GM12875 (cell line): ENCODE data around the gene STK32B.

ENCODE experiments used
- H3K4me3 ChIP-seq: one replicate; pipeline ENCODE4 v1.5.1; 2011; ENCODE audit warnings: low read depth, low read length, control low read depth
- CTCF ChIP-seq: IDR thresholded peaks from 2 replicates; pipeline ENCODE4 v1.5.1; 2011; ENCODE audit warnings: low read depth, mild to moderate bottlenecking, control low read depth, inconsistent platforms, low read length, moderate library complexity, borderline replicate concordance; ENCODE audit not compliant: insufficient read depth

STK32B gene

GRCh38 chr4:5045097-5045496, 6.2 kb upstream of the STK32B start:
- TF ChIP-seq CTCF = no peak
- no peak overlapping the region for H3K4me3 ChIP-seq

- no peak overlapping the region for H3K4me3 ChIP-seq
- no peak for TF ChIP-seq CTCF
These were observed 2.6 kb upstream of the STK32B start for GRCh38 chr4:5048721-5049120.

GRCh38 chr4:5050520-5051277, 581 bp upstream of the STK32B start:
- peak overlapping the region; percentile 21 for H3K4me3 ChIP-seq
- TF ChIP-seq CTCF = peak; percentile 57

GRCh38 chr4:5052204-5052702, 973 bp downstream of the STK32B start:
- no peak for TF ChIP-seq CTCF
- H3K4me3 ChIP-seq = no peak overlapping the region

- no peak for TF ChIP-seq CTCF
- H3K4me3 ChIP-seq = no peak overlapping the region
These were observed 1.6 kb downstream of the STK32B start for GRCh38 chr4:5052726-5053425.

- no peak for TF ChIP-seq CTCF
- H3K4me3 ChIP-seq = no peak overlapping the region
These were observed 3.3 kb downstream of the STK32B start for GRCh38 chr4:5054532-5054931.
